Urinary bladder (tissue), 4 donors: Measurements from ENCODE around the gene EIF3F. TPM values are rescaled to one million over a fixed set of nuclear protein-coding genes. Genes with fewer than 3 reads are reported as not detected.
"Not testable (repeated sequence)": the region's sequence is repeated elsewhere in the genome, so short reads cannot be mapped to it uniquely, and the experiment has no call there.

Experiments used
- DNase-seq: peaks from one replicate; pipeline ENCODE4 v3.0.0-alpha.2; 2015; ENCODE audit errors: extremely low spot score
- H3K27ac ChIP-seq: one replicate; pipeline ENCODE4 v1.5.1; 2013; ENCODE audit warnings: low read depth, mild to moderate bottlenecking, moderate library complexity
- H3K36me3 ChIP-seq: one replicate; pipeline ENCODE4 v1.6.1; 2013; ENCODE audit warnings: mild to moderate bottlenecking, moderate library complexity; ENCODE audit not compliant: insufficient read depth
- H3K4me1 ChIP-seq: one replicate; pipeline ENCODE4 v1.6.1; 2013; ENCODE audit warnings: mild to moderate bottlenecking, moderate library complexity; ENCODE audit not compliant: insufficient read depth
- H3K4me3 ChIP-seq: one replicate; pipeline ENCODE4 v1.5.1; 2013; ENCODE audit warnings: low read depth, low read length
- WGBS: extraction: QIAGEN DNeasy Blood & Tissue Kit; methylation state at CpG from one replicate; pipeline ENCODE4 v1.1.7; 2013; 5-methylcytosine and 5-hydroxymethylcytosine counted together
- polyA plus RNA-seq: library from polyadenylated mRNA; stranded (reverse); fragments of 200-250 nt; gene quantifications from one replicate; pipeline ENCODE4 v1.2.3, GENCODE V29; 2013
- total RNA-seq: library from RNA; depleted of rRNA; stranded (reverse); fragments of >200 nt; gene quantifications from one replicate; pipeline ENCODE4 v1.2.3, GENCODE V29; 2014
- donor health status: healthy with polysubstance abuse.
- donor health status: healthy.

EIF3F gene
- total and polyA plus RNA-seq, 2 donors = 159 to 697 TPM

DNA sequence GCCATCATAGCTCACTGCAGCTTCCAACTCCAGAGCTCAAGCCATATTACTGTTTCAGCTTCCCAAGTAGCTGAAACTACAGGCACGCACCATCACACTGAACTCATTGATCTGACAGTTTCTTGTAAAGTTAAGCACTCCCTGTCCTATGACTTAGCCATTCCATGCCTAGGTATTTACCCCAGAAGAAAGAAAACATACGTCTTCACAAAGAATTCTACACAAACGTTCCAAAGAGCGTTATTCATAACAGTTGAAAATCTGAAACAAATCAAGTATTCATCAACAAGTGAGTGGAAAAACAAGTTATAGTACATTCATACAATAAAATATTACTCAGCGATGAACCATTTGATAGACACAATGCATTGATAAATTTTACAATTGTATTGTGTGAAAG lies 14.1 kb upstream of the EIF3F start:
- DNase-seq = no peak
- H3K27ac ChIP-seq = no peak overlapping the region
- no peak overlapping the region for H3K4me3 ChIP-seq
- WGBS = 76% methylated on average over 5 of the region's 5 CpGs
- no peaks in the 10 kb centered on the region for H3K4me1 ChIP-seq
- H3K36me3 ChIP-seq = no peaks in the 10 kb centered on the region

DNA sequence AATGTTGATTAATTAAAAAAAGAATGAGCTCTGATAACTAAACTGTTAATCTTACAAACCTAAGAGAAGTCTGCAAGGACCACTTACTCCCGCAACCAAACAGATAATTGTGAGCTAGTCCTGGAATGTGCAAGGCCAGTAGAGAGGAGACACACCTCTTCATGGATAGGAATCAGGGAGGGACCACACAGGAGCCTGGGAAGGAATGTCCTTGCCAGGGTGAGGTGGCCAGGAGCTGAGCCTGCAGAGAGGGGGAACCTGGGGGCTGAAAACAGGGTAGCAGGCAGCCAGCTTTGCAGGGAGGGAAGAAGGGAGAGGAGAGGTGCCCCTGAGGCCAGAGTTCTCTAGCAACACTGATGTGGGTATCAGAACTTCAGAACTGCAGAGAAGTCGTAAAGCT lies 12.5 kb upstream of the EIF3F start:
- no peak overlapping the region for H3K4me3 ChIP-seq
- no peak overlapping the region for H3K27ac ChIP-seq
- H3K4me1 ChIP-seq = no peaks in the 10 kb centered on the region
- WGBS = 73% methylated on average over 2 of the region's 2 CpGs
- no peaks in the 10 kb centered on the region for H3K36me3 ChIP-seq
- DNase-seq = no peak

DNA sequence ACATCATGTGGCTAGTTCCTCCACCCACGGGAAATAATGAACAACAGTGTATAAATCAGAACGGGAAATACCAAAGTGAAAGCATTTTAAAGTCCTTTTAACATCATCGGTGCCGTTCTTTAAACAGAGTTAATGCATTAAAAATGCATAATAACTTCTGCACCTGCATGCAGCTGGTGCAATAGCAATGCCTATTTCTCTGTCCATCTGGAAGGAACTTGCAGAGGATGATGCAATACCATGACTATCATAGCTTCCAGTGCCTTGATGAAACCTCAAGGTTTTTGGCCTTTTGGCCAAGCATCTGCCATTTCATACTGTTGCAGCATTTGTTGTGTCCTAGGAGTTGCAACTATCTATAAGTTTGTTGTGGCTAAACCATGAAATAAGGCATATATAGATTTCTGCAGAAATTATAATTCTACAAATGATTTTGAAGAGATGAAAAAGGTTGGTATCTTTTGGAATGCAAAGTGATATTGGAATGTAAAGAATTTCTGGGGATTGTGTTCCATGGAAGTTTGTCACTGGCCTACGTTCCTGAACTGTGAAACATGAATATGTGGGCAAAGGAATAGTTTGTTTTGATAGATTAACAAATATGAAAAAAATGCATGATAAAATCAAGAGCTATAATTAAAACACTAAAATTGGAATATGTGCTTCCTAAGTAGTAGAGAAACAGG lies 9.8 kb upstream of the EIF3F start:
- H3K4me1 ChIP-seq = no peaks in the 10 kb centered on the region
- DNase-seq = no peak

DNA sequence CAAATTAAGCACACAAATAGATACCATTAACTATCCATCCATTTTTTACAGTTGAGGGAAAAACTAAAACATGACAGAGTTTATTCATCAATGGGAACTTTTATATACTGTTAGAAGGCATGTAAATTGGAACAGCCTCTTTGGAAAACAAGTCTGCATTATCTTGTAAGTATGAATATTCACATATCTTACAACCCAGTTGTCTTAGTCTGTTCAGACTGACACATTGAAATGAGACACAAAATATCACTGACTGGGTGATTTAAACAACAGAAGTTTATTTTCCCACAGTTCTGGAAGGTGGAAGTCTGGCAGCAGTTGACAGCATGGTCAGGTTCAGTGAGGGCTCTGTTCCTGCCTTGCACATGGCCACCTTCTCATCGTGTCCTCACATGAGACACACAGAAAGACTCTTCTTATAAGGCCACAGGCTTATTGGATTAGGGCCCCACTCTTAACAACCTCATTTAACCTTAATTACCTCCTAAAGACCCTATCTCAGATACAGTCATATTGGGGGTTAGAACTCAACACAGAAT lies 5.4 kb upstream of the EIF3F start:
- 55% methylated on average over 1 of the region's 1 CpG for WGBS
- no peaks in the 10 kb centered on the region for H3K4me1 ChIP-seq

More for the DNA sequence above, 9.8 kb upstream of the EIF3F start:
- WGBS = 55% methylated on average over 5 of the region's 5 CpGs
- no peak overlapping the region for H3K4me3 ChIP-seq
- H3K27ac ChIP-seq = no peak overlapping the region
- H3K36me3 ChIP-seq = no peaks in the 10 kb centered on the region

DNA sequence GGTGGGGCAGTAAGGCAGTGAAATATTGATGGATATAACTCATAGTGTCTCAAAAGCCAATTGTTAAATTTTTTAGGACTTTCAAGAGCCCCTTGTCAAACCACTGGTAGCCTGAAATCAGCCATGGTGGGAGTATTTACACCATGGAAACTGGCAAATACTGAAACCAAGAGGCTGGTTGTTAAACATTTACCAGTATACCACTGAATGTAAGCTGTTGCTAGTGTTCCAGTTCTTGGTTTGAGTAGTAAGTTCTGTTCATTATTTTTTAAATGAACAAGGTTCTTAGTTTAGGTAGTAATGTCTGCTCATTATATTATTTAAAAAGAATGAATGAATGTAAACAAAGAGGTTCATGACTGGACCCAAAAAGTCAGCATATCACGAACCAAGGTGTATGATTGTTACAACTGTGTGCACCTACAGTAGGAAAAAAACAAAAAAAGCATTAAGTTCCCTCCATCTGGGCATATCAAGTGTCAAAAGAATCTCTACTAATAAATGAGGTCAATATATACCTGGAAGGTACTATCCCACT lies 4.5 kb upstream of the EIF3F start:
- no peak for DNase-seq

More for the DNA sequence above, 5.4 kb upstream of the EIF3F start:
- DNase-seq = no peak
- Histone ChIP-seq H3K36me3 (no peaks in the 10 kb centered on the region), H3K27ac (no peak overlapping the region), H3K4me3 (no peak overlapping the region)

DNA sequence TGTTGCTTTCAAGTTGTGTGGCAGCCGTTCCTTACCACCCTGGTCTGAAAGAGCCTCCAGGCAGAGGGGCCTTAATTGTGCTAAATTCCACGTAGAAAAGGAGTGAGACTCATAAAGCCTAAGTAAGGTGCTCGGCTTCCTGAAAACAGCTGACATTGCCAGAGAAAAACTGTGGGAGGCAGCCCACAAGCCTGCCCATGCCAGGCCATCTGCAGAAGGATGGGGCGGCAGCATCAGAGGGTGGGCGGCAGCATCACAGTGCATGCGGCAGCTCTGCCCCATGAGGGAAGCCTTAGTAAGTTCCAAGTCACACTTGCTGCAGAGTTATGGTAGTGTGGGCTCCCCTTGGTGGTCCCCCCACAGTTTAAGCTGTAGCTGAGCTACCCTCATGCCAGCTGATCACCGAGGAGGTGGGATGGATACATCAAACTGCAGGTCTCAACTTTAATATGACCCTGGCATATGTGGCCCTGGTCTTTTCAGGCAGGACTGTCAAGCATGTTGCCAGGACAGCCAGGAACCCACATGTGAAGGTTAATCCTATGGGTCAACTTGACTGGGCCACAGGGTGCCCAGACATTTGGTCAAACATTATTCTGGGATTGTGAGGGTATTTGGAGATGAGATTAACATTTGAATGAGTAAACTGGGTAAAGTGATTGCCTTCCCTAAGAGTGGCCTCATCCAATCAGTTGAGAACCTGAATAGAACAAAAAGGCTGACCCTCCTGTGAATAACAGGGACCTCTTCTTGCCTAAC lies 3.1 kb upstream of the EIF3F start:
- no peaks in the 10 kb centered on the region for H3K4me1 ChIP-seq
- no peak for DNase-seq
- no peak overlapping the region for H3K4me3 ChIP-seq
- H3K27ac ChIP-seq = no peak overlapping the region
- no peaks in the 10 kb centered on the region for H3K36me3 ChIP-seq
- WGBS = 83% methylated on average over 7 of the region's 7 CpGs

More for the DNA sequence above, 4.5 kb upstream of the EIF3F start:
- Histone ChIP-seq H3K27ac (no peak overlapping the region), H3K4me1 (no peaks in the 10 kb centered on the region), H3K36me3 (no peaks in the 10 kb centered on the region), H3K4me3 (no peak overlapping the region)
- WGBS = 71% methylated on average over 1 of the region's 1 CpG

DNA sequence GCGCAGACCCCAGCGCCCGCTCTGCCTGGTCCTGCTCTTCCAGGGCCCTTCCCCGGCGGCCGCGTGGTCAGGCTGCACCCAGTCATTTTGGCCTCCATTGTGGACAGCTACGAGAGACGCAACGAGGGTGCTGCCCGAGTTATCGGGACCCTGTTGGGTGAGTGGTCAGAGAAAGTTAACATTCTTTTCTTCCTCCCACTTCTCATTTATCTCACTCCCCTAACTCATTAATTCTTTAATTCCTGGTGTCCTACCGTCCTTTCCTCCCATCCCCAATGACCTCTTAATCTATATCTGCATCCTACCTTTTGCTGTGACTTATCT lies 385 bp downstream of the EIF3F start:
- H3K4me3 ChIP-seq = peak overlapping the region; percentile 74
- WGBS = 3% methylated on average over 9 of the region's 13 CpGs
- not testable (repeated sequence) for H3K27ac ChIP-seq

DNA sequence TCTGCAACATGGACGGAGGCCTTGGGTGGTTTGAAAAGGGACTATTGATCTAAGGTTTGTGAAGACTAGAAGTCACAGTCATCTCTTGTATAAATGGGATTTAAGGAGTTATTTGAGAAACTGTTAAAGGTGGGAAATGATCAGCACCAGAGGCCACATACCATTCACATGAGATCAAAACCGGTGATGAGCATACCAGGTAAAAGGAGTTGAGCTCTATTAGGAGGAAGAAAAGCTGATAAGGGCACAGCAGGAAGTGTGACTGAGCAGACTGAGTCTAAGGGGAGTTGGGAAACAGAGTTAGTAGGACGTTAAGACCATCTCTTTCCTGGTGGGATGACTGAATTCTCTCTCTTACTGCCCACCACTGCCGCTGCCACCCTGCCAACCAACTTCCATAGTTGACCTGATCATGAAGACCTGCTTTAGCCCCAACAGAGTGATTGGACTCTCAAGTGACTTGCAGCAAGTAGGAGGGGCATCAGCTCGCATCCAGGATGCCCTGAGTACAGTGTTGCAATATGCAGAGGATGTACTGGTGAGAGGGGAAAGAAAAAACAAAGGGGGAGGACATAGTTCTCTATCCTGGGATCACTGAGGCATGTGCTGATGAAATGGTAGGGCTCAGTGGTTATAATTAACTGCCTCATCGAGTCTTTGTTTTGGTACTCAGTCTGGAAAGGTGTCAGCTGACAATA lies 7.6 kb downstream of the EIF3F start:
- no peak for DNase-seq
- WGBS = 87% methylated on average over 6 of the region's 6 CpGs
- Histone ChIP-seq H3K4me3 (no peak overlapping the region), H3K36me3 (peaks cover 9% of the 10 kb centered on the region), H3K27ac (no peak overlapping the region), H3K4me1 (no peaks in the 10 kb centered on the region)

More for the DNA sequence above, 385 bp downstream of the EIF3F start:
- not testable (repeated sequence) for DNase-seq, H3K4me1 ChIP-seq, H3K36me3 ChIP-seq

DNA sequence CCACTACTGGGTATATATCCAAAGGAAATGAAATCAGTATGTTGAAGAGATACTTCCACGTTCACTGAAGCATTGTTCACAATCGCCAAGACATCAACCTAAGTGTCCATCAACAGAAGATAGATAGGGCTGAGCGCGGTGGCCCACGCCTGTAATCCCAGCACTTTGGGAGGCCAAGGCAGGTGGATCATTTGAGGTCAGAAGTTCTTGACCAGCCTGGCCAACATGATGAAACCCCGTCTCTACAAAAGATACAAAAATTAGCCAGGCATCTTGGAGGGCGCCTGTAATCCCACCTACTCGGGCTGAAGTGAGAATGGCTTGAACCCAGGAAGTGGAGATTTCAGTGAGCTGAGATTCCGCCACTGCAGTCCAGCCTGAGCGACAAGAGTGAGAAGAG lies 12.7 kb downstream of the EIF3F start:
- Histone ChIP-seq H3K4me1 (no peaks in the 10 kb centered on the region), H3K27ac (no peak overlapping the region), H3K4me3 (no peak overlapping the region), H3K36me3 (peaks cover 2% of the 10 kb centered on the region)
- WGBS = 94% methylated on average over 10 of the region's 10 CpGs
- no peak for DNase-seq

DNA sequence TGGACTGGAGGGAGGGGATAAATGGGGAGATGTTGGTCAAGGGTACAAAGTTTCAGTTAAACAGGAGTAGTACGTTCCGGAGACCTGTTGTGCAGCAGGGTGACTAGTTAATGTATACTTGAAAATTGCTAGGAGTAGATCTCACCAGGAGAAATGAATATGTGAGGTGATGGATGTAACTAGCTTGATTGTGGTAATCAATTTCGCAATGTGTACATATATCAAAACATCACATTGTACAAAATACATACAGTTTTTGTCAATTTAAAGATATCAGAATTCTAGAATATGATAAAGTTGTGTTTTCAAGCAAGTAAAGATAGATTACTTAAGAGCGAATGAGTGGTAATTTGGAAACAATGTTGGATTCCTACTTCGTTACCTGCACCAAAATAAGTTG lies 13.3 kb downstream of the EIF3F start:
- no peak overlapping the region for H3K27ac ChIP-seq
- WGBS = 81% methylated on average over 5 of the region's 5 CpGs
- DNase-seq = no peak
- no peaks in the 10 kb centered on the region for H3K4me1 ChIP-seq
- no peak overlapping the region for H3K4me3 ChIP-seq
- peaks cover 2% of the 10 kb centered on the region for H3K36me3 ChIP-seq

DNA sequence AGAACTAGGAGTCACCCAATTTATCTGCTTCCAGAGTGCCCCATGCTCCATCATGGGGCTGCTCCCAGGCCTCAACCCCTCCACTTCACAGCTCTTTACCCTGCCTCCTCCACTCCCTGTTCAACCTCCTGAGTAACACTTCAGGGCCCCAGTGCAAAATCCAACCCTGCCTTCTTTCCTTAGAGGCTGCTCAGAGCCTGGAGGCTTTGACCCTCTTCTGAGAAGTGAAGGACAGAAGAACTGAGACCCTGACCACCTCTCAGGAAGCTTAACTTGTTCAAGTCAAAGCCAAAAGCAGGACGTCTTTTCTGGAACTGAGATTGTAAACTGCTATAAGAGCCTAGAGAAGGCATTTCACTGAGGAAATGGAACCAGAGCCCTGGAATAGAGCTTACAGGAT lies 15.5 kb downstream of the EIF3F start:
- no peak for DNase-seq
- no peak overlapping the region for H3K4me3 ChIP-seq
- WGBS = 47% methylated on average over 1 of the region's 1 CpG
- no peak overlapping the region for H3K27ac ChIP-seq
- no peaks in the 10 kb centered on the region for H3K4me1 ChIP-seq
- H3K36me3 ChIP-seq = no peaks in the 10 kb centered on the region

DNA sequence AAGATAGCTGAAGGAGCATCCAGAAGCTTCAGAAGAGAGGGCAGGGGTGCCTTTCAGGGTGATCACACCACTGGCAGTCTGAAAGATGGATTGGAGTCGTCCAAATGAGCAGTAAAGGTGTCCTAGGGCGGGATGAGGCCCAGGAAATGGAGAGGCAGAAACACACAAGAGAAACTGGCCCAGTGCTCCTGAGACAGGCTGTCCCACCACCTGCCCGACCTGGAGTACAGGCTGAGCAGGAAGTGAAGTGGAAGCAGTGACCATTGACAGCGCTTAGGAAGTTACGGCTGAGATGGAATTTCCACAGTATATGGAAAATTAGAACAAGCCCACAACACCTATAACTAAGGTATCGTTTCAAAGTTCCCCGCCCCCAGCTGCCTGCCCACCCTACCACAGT lies 16.1 kb downstream of the EIF3F start:
- Histone ChIP-seq H3K36me3 (no peaks in the 10 kb centered on the region), H3K4me3 (no peak overlapping the region), H3K27ac (no peak overlapping the region), H3K4me1 (no peaks in the 10 kb centered on the region)
- DNase-seq = no peak
- 71% methylated on average over 7 of the region's 7 CpGs for WGBS

DNA sequence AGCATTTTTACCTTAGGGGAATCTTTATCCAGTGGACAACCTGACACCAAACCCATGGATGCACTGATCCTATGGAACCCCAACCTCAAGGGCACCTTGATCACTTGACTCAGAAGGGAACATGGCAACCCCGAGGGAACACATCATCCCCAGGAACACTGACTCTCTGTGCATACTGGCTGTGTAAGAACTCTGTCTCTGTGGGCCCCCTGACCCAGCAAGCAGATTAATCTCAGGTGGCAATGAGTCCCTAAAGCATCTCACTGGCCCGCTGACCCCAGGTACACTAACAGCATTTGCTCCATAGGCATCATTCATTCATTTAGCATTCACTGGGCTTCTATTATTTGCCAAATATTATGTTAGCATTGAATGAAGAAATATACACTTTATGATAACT lies 16.9 kb downstream of the EIF3F start:
- Histone ChIP-seq H3K4me3 (no peak overlapping the region), H3K36me3 (no peaks in the 10 kb centered on the region), H3K27ac (no peak overlapping the region), H3K4me1 (no peaks in the 10 kb centered on the region)
- WGBS = 89% methylated on average over 2 of the region's 2 CpGs
- no peak for DNase-seq
